GM19438 (cell line): ENCODE results near the gene TMTC3.
"Not testable (repeated sequence)": the region's sequence is repeated elsewhere in the genome, so short reads cannot be mapped to it uniquely, and the experiment has no call there.

Experiments
- ATAC-seq: cut with Tn5 transposase; IDR thresholded peaks from one replicate; pipeline ENCODE4 v1.9.1; 2021; ENCODE audit warnings: low read depth; ENCODE audit not compliant: unreplicated experiment

Gene TMTC3

GRCh38 chr12:88141774-88142609 lies at the start of gene TMTC3, which contains the start of gene CEP290:
Gene TMTC3, plus strand, starts transcription at chr12:88142307. Its CDS starts 6,009 bp downstream, at chr12:88148316.
Gene CEP290, minus strand, starts transcription at chr12:88142088. Its CDS starts 781 bp downstream, at chr12:88141307.
- ATAC-seq, result peak; percentile 92

- no peak for ATAC-seq
Measured at GRCh38 chr12:88092771-88093170, 49.3 kb upstream of the TMTC3 start.

- no peak for ATAC-seq
Measured at GRCh38 chr12:88093573-88093972, 48.5 kb upstream of the TMTC3 start.

- ATAC-seq, result no peak
Measured at GRCh38 chr12:88108021-88108420, 34.1 kb upstream of the TMTC3 start.

GRCh38 chr12:88111074-88111652 lies 30.9 kb upstream of the TMTC3 start:
- no peak for ATAC-seq

GRCh38 chr12:88113871-88114270 lies 28.2 kb upstream of the TMTC3 start:
- ATAC-seq, result no peak

- no peak for ATAC-seq
Measured at GRCh38 chr12:88122666-88123065, 19.4 kb upstream of the TMTC3 start.

- ATAC-seq, result no peak
Measured at GRCh38 chr12:88127099-88127498, 15.0 kb upstream of the TMTC3 start.

- no peak for ATAC-seq
Measured at GRCh38 chr12:88127855-88128254, 14.3 kb upstream of the TMTC3 start.

- no peak for ATAC-seq
Measured at GRCh38 chr12:88132392-88132791, 9.7 kb upstream of the TMTC3 start.

- ATAC-seq, result not testable (repeated sequence)
Measured at GRCh38 chr12:88133181-88133580, 8.9 kb upstream of the TMTC3 start.

- ATAC-seq, result not testable (repeated sequence)
Measured at GRCh38 chr12:88139711-88140110, 2.4 kb upstream of the TMTC3 start.

GRCh38 chr12:88141425-88141773 lies 708 bp upstream of the TMTC3 start:
- peak; percentile 0 for ATAC-seq

GRCh38 chr12:88142610-88142991 lies 494 bp downstream of the TMTC3 start:
- peak; percentile 2 for ATAC-seq

- no peak for ATAC-seq
Measured at GRCh38 chr12:88144037-88144436, 1.9 kb downstream of the TMTC3 start.

- ATAC-seq, result no peak
Measured at GRCh38 chr12:88144546-88145468, 2.7 kb downstream of the TMTC3 start.

GRCh38 chr12:88145567-88146505 lies 3.7 kb downstream of the TMTC3 start:
- no peak for ATAC-seq

GRCh38 chr12:88150063-88150462 lies 8.0 kb downstream of the TMTC3 start:
- no peak for ATAC-seq

- no peak for ATAC-seq
Measured at GRCh38 chr12:88153959-88154358, 11.9 kb downstream of the TMTC3 start.

GRCh38 chr12:88156075-88156654 lies 14.1 kb downstream of the TMTC3 start:
- no peak for ATAC-seq
